Liver (tissue), 3 donors: ENCODE results near the gene ACO2.

Source experiments
- ATF3 ChIP-seq: IDR thresholded peaks from 2 replicates; pipeline ENCODE4 v1.6.1; 2016; ENCODE audit warnings: antibody characterized with exemption
- CTCF ChIP-seq: fragments of 150-350 bp; IDR thresholded peaks from 2 replicates; pipeline ENCODE4 v1.5.1; 2017; ENCODE audit warnings: improper control_type of control experiment, low read depth, low read length; ENCODE audit not compliant: missing input control
- EGR1 ChIP-seq, 2 donors: IDR thresholded peaks; 2 replicates each; pipeline ENCODE4 v1.6.1; 2016 to 2018; ENCODE audit warnings: antibody characterized with exemption in 2 of 2, low read depth in 2 of 2
- FOXA2 ChIP-seq: IDR thresholded peaks from 2 replicates; pipeline ENCODE4 v1.6.1; 2016; ENCODE audit warnings: antibody characterized with exemption
- JUND ChIP-seq, 2 donors: IDR thresholded peaks; 2 replicates each; pipeline ENCODE4 v1.6.1; 2016; ENCODE audit warnings: antibody characterized with exemption in 2 of 2
- MAX ChIP-seq: IDR thresholded peaks from 2 replicates; pipeline ENCODE4 v1.6.1; 2016; ENCODE audit warnings: antibody characterized with exemption
- RAD21 ChIP-seq, 2 donors: IDR thresholded peaks; 2 replicates each; pipeline ENCODE4 v1.6.1; 2016; ENCODE audit warnings: antibody characterized with exemption in 2 of 2, mild to moderate bottlenecking in 2 of 2
- REST ChIP-seq: IDR thresholded peaks from 2 replicates; pipeline ENCODE4 v1.6.1; 2016; ENCODE audit warnings: antibody characterized with exemption, mild to moderate bottlenecking
- SP1 ChIP-seq: IDR thresholded peaks from 2 replicates; pipeline ENCODE4 v1.6.1; 2018; ENCODE audit warnings: antibody characterized with exemption, mild to moderate bottlenecking
- TAF1 ChIP-seq: conservative IDR thresholded peaks from 2 replicates; pipeline ENCODE4 v1.6.1; 2016; ENCODE audit warnings: antibody characterized with exemption, mild to moderate bottlenecking
- YY1 ChIP-seq: IDR thresholded peaks from 2 replicates; pipeline ENCODE4 v1.6.1; 2016; ENCODE audit warnings: antibody characterized with exemption, mild to moderate bottlenecking
- ZBTB33 ChIP-seq: IDR thresholded peaks from 2 replicates; pipeline ENCODE4 v1.6.1; 2016; ENCODE audit warnings: antibody characterized with exemption
- donor health status: healthy.
- donor health status: healthy.

- TF ChIP-seq RAD21 (IDR thresholded peaks at IDR 0.05) (no peak), CTCF (no peak), JUND (IDR thresholded peaks at IDR 0.05) (no peak), ZBTB33 (no peak), EGR1 (IDR thresholded peaks at IDR 0.05; ENCODE audit: low read depth in 2 of 2) (no peak), TAF1 (no peak), MAX (no peak), SP1 (no peak), REST (no peak), ATF3 (no peak), YY1 (no peak), FOXA2 (no peak)
Measured at GRCh38 chr22:41578114-41578513, 109.2 kb downstream of the ACO2 start.
